Lower leg skin (tissue), 4 donors: ENCODE measurements around the gene ZDHHC14. TPM values are rescaled to one million over a fixed set of nuclear protein-coding genes. Genes with fewer than 3 reads are reported as not detected.

Experiments
- DNase-seq, 2 donors: peaks; one replicate each; pipeline ENCODE4 v3.0.0-alpha.2; 2019; ENCODE audit warnings: low spot score in 2 of 2
- H3K4me3 ChIP-seq: fragments of 200-600 bp; sonication (generic); 2 replicates; pipeline ENCODE4 v1.5.1; 2017; ENCODE audit warnings: mild to moderate bottlenecking, low read depth; ENCODE audit not compliant: poor library complexity, severe bottlenecking
- CTCF ChIP-seq, 3 donors: fragments of 450-650 bp; IDR thresholded peaks; one replicate each; pipeline ENCODE4 v1.5.1; 2016; ENCODE audit warnings: antibody characterized with exemption in 3 of 3, mild to moderate bottlenecking in 3 of 3, moderate library complexity in 2 of 3
- POLR2A ChIP-seq, 2 donors: fragments of 450-650 bp; IDR thresholded peaks; one replicate each; pipeline ENCODE4 v1.6.1; 2016 to 2017; ENCODE audit warnings: antibody characterized with exemption in 2 of 2, mild to moderate bottlenecking in 1 of 2, moderate library complexity in 1 of 2
- WGBS, 2 donors: methylation state at CpG; one replicate each; pipeline ENCODE4 v1.1.5; 2018; 5-methylcytosine and 5-hydroxymethylcytosine counted together
- intact Hi-C: fragments of 100-400 bp; cut with DNase I; formaldehyde crosslinking; loops from one replicate; pipeline ENCODE4 v1.15.0; 2023; ENCODE audit warnings: low total_unique reads
- total RNA-seq, 4 donors: library from RNA; depleted of rRNA; stranded (reverse); fragments of >200 nt; gene quantifications; one replicate each; pipeline ENCODE4 v1.1.0, GENCODE V29; 2016

The ZDHHC14 gene
- total RNA-seq, 4 donors from 2014 or later: 4.5 to 8.3 (median 6.1) TPM

- no peak for DNase-seq
- intact Hi-C loops: no loop called here
- H3K4me3 ChIP-seq: no peak overlapping the region
- TF ChIP-seq CTCF (IDR thresholded peaks at IDR 0.05) (no peak), POLR2A (IDR thresholded peaks at IDR 0.05) (no peak)
- WGBS, 2 donors: 62 to 64% methylated on average over 6 of the region's 6 CpGs
These were observed 68.6 kb downstream of the ZDHHC14 start for GRCh38 chr6:157449610-157450009.

GRCh38 chr6:157450931-157451742 is 70.1 kb downstream of the ZDHHC14 start:
- H3K4me3 ChIP-seq: no peak overlapping the region
- intact Hi-C loops: no loop called here
- TF ChIP-seq POLR2A (IDR thresholded peaks at IDR 0.05) (no peak), CTCF (IDR thresholded peaks at IDR 0.05) (no peak)
- 86% methylated on average over 10 of the region's 10 CpGs for WGBS, 2 donors
- DNase-seq: no peak

DNA sequence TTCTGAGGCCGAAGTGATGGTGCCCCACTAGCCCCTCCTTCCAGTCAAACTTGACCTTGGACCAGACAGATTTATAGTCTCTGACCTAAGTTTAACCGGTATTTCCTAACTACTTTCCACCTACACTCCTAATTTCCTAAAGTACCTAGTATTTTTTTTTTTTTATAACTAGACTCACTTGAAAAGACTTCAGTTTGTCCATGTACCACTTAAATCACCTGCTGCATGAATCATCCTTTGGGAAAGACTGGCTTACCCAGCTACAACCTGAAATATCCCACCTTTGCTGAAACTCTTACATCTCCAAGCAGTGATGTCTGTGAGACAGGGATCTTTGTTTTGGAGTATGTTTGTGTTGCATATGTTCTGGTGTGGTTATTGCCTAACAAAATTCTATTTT is 71.1 kb downstream of the ZDHHC14 start:
- intact Hi-C loops: no loop called here
- no peak for DNase-seq
- no peak overlapping the region for H3K4me3 ChIP-seq
- no peak for TF ChIP-seq POLR2A (IDR thresholded peaks at IDR 0.05)
- no peak for TF ChIP-seq CTCF (IDR thresholded peaks at IDR 0.05)
- WGBS, 2 donors: 73 to 76% methylated on average over 2 of the region's 2 CpGs

- TF ChIP-seq POLR2A (IDR thresholded peaks at IDR 0.05) (no peak), CTCF (IDR thresholded peaks at IDR 0.05) (no peak)
- intact Hi-C loops: no loop called here
- no peak for DNase-seq
- H3K4me3 ChIP-seq: no peak overlapping the region
- 74 to 88% methylated on average over 4 of the region's 4 CpGs for WGBS, 2 donors
These were observed 72.1 kb downstream of the ZDHHC14 start for GRCh38 chr6:157453131-157453530.

GRCh38 chr6:157453978-157454377 is 73.0 kb downstream of the ZDHHC14 start:
- intact Hi-C loops: no loop called here
- no peak overlapping the region for H3K4me3 ChIP-seq
- DNase-seq: no peak
- TF ChIP-seq CTCF (IDR thresholded peaks at IDR 0.05) (no peak), POLR2A (IDR thresholded peaks at IDR 0.05) (no peak)
